WTC11 (cell line): ENCODE data around the gene FAM193A.

Experiments
- CTCF ChIP-seq: fragments of 200-600 bp; IDR thresholded peaks from 2 replicates; pipeline ENCODE4 v1.8.0; 2022; ENCODE audit warnings: antibody characterized with exemption
- TP53 ChIP-seq: sonication (generic); formaldehyde crosslinking; IDR thresholded peaks from 2 replicates; pipeline ENCODE4 v1.8.1; 2023; ENCODE audit warnings: mild to moderate bottlenecking, missing genetic modification reagents
- USF2 ChIP-seq: sonication (generic); formaldehyde crosslinking; IDR thresholded peaks from 2 replicates; pipeline ENCODE4 v1.8.1; 2023; ENCODE audit warnings: mild to moderate bottlenecking, missing genetic modification reagents, moderate library complexity
- ZNF121 ChIP-seq: sonication (generic); formaldehyde crosslinking; IDR thresholded peaks from 2 replicates; pipeline ENCODE4 v1.8.0; 2023; ENCODE audit warnings: missing genetic modification reagents

- no peak for TF ChIP-seq USF2 (CRISPR knock-in tag)
- no peak for TF ChIP-seq ZNF121 (CRISPR knock-in tag)
- TF ChIP-seq TP53 (CRISPR knock-in tag): no peak
- no peak for TF ChIP-seq CTCF
These were observed 227.1 kb downstream of the FAM193A start for GRCh38 chr4:2763511-2763967.
